GM10266 (cell line): ENCODE results near the gene A2ML1.
"Not testable (repeated sequence)": the region's sequence is repeated elsewhere in the genome, so short reads cannot be mapped to it uniquely, and the experiment has no call there.

Source experiments
- DNase-seq: peaks from one replicate; pipeline ENCODE4 v3.0.0; 2012; ENCODE audit errors: extremely low spot score
- TF ChIP-seq, protein P1 (sequence below): IDR thresholded peaks from 2 replicates; pipeline ENCODE4 v1.5.1; 2012; ENCODE audit warnings: mild to moderate bottlenecking, low read depth; ENCODE audit not compliant: control insufficient read depth, insufficient read depth; ENCODE audit errors: missing control alignments

Gene A2ML1

DNA sequence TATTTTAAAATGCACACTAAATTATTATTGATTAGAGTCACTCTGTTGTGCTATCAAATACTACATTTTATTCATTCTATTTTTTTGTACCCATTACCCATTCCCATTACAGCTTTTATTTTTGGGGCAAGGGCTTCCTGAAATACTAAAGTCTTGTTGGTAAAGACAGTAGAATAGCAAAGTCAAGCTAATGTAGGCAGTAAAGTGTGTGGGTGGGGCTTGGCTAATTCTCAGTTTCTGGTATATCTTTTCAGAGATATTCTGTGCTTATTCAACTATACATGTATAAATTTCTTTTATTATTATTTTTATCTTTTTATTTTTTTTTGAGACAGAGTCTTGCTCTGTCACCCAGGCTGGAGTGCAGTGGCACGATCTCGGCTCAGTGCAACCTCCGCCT is 69.6 kb downstream of the A2ML1 start:
- DNase-seq, result no peak
- TF ChIP-seq, protein P1, sequence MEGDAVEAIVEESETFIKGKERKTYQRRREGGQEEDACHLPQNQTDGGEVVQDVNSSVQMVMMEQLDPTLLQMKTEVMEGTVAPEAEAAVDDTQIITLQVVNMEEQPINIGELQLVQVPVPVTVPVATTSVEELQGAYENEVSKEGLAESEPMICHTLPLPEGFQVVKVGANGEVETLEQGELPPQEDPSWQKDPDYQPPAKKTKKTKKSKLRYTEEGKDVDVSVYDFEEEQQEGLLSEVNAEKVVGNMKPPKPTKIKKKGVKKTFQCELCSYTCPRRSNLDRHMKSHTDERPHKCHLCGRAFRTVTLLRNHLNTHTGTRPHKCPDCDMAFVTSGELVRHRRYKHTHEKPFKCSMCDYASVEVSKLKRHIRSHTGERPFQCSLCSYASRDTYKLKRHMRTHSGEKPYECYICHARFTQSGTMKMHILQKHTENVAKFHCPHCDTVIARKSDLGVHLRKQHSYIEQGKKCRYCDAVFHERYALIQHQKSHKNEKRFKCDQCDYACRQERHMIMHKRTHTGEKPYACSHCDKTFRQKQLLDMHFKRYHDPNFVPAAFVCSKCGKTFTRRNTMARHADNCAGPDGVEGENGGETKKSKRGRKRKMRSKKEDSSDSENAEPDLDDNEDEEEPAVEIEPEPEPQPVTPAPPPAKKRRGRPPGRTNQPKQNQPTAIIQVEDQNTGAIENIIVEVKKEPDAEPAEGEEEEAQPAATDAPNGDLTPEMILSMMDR, result no peak

GRCh38 chr12:8894378-8894777 is 72.0 kb downstream of the A2ML1 start:
- TF ChIP-seq, protein P1, result no peak
- DNase-seq, result no peak

DNA sequence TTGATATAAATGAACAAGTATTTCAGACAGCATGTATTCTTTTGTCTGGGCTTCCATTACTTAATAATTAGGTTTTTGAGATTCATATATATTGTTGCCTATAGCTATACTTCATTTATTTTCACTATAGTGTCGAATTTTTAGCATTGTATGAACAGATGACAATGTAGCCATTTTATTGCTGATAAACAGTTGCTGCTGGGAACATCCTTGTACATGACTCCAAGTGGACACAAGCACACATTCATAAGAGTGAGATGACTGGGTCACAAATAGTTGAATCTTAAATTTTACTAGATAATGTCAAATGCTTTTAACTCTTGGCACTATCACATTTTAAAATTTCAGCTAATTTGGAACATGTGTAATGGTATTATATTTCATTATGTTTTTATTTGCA is 72.6 kb downstream of the A2ML1 start:
- DNase-seq, result no peak
- TF ChIP-seq, protein P1, result no peak

- TF ChIP-seq, protein P1, result no peak
- no peak for DNase-seq
These were observed 74.7 kb downstream of the A2ML1 start for GRCh38 chr12:8897081-8897480.

GRCh38 chr12:8899830-8900229 is 77.4 kb downstream of the A2ML1 start:
- DNase-seq, result no peak
- TF ChIP-seq, protein P1, result no peak

DNA sequence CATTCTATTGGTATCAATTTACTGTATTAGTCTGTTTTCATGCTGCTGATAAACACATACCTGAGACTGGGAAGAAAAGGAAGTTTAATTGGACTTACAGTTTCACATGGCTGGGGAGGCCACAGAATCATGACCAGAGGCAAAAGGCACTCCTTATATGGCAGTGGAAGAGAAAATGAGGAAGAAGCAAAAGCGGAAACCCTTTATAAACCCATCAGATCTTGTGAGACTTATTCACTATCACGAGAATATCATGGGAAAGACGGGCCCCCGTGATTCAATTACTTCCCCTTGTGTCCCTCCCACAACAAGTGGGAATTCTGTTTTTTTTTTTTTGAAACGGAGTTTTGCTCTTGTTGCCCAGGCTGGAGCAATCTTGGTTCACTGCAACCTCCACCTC is 80.3 kb downstream of the A2ML1 start:
- DNase-seq, result not testable (repeated sequence)

GRCh38 chr12:8903646-8904045 is 81.2 kb downstream of the A2ML1 start:
- DNase-seq, result no peak
- TF ChIP-seq, protein P1, result no peak

- DNase-seq, result no peak
- TF ChIP-seq, protein P1, result no peak
These were observed 82.2 kb downstream of the A2ML1 start for GRCh38 chr12:8904665-8905064.
